GM18868 (cell line): ENCODE measurements around the gene CARD6.
"Not testable (repeated sequence)": the region's sequence is repeated elsewhere in the genome, so short reads cannot be mapped to it uniquely, and the experiment has no call there.

Source experiments
- ATAC-seq: cut with Tn5 transposase; IDR thresholded peaks from one replicate; pipeline ENCODE4 v1.9.1; 2021; ENCODE audit warnings: mild to moderate bottlenecking, moderate library complexity; ENCODE audit not compliant: unreplicated experiment

The CARD6 gene

GRCh38 chr5:40841068-40841805, at the start of gene CARD6:
Gene CARD6 (plus strand): TSS chr5:40841367. CDS start chr5:40841383, 16 bp downstream.
- peak; percentile 55 for ATAC-seq

GRCh38 chr5:40791715-40792139, 49.4 kb upstream of the CARD6 start:
- no peak for ATAC-seq

GRCh38 chr5:40792691-40793090, 48.5 kb upstream of the CARD6 start:
- not testable (repeated sequence) for ATAC-seq

GRCh38 chr5:40794340-40794739, 46.8 kb upstream of the CARD6 start:
- ATAC-seq, result not testable (repeated sequence)

- ATAC-seq, result not testable (repeated sequence)
Observed at GRCh38 chr5:40794877-40795276, 46.3 kb upstream of the CARD6 start.

GRCh38 chr5:40796487-40796889, 44.7 kb upstream of the CARD6 start:
- no peak for ATAC-seq

- peak; percentile 39 for ATAC-seq
Observed at GRCh38 chr5:40797273-40798011, 43.7 kb upstream of the CARD6 start.

- ATAC-seq, result peak; percentile 97
Observed at GRCh38 chr5:40798012-40798800, 43.0 kb upstream of the CARD6 start, which contains the start of gene PRKAA1. Gene PRKAA1 (minus strand): TSS chr5:40798374. CDS start chr5:40798189, 185 bp downstream.

GRCh38 chr5:40798801-40799210, 42.4 kb upstream of the CARD6 start:
- no peak for ATAC-seq

- no peak for ATAC-seq
Observed at GRCh38 chr5:40799258-40799657, 41.9 kb upstream of the CARD6 start.

- no peak for ATAC-seq
Observed at GRCh38 chr5:40801771-40802562, 39.2 kb upstream of the CARD6 start.

- no peak for ATAC-seq
Observed at GRCh38 chr5:40812125-40812524, 29.0 kb upstream of the CARD6 start.

GRCh38 chr5:40813698-40814281, 27.4 kb upstream of the CARD6 start:
- no peak for ATAC-seq

GRCh38 chr5:40823459-40823858, 17.7 kb upstream of the CARD6 start:
- no peak for ATAC-seq

- not testable (repeated sequence) for ATAC-seq
Observed at GRCh38 chr5:40825461-40826043, 15.6 kb upstream of the CARD6 start.

GRCh38 chr5:40826489-40827187, 14.5 kb upstream of the CARD6 start:
- ATAC-seq, result no peak

GRCh38 chr5:40827188-40827977, 13.8 kb upstream of the CARD6 start:
- ATAC-seq, result no peak

GRCh38 chr5:40828021-40828631, 13.0 kb upstream of the CARD6 start:
- no peak for ATAC-seq
